A375 (cell line): Measurements from ENCODE around the gene FAM43A. TPM values are rescaled to one million over a fixed set of nuclear protein-coding genes. Genes with fewer than 3 reads are reported as not detected.

Experiments used
- small RNA-seq: library from RNA; depleted of rRNA; stranded (forward); fragments of <200 nt; gene quantifications from one replicate; pipeline ENCODE3, GENCODE V24; 2014
- total RNA-seq: library from RNA; depleted of rRNA; stranded (reverse); fragments of >200 nt; shearing (Covaris generic); gene quantifications from 2 replicates; pipeline ENCODE4 v1.2.3, GENCODE V29; 2014; rRNA removed

The FAM43A gene
- total RNA-seq = 26.0 and 28.2 TPM in 2 replicates

GRCh38 chr3:194685718-194686413 is at the start of gene FAM43A:
Gene FAM43A, plus strand, starts transcription at chr3:194685883. Its CDS starts 944 bp downstream, at chr3:194686827.

GRCh38 chr3:194671900-194672808 is 13.5 kb upstream of the FAM43A start, which contains the start of gene LSG1:
Gene LSG1, minus strand, starts transcription at chr3:194672191. Its CDS starts 29 bp downstream, at chr3:194672162.

Small RNA genes within 50 kb of the gene (small RNA-seq; reads per million reads assigned to genes)
- gene AC046143.2 = not detected

Other genes starting within 250 kb of the FAM43A start
- gene ATP13A3, start 198.9 kb upstream of the FAM43A start, total RNA-seq = 108 and 114 TPM in 2 replicates
- gene TMEM44, start 52.5 kb upstream of the FAM43A start, total RNA-seq = 11.8 and 17.8 TPM in 2 replicates
- gene LSG1, start 13.7 kb upstream of the FAM43A start, total RNA-seq = 37.9 and 44.6 TPM in 2 replicates